ENCODE data around the gene NKTR.

GRCh38 chr3:42672515-42672914 lies 72.0 kb downstream of the NKTR start:
- TF ChIP-seq RAD51 (IDR thresholded peaks at IDR 0.05; ENCODE audit: borderline replicate concordance, low read depth) (no peak), PURB (CRISPR knock-in tag; IDR thresholded peaks at IDR 0.05; ENCODE audit: low read depth) (no peak), POLR3A (IDR thresholded peaks at IDR 0.05; ENCODE audit: borderline replicate concordance, extremely low read depth, insufficient read depth, insufficient read length) (no peak), SRF (CRISPR knock-in tag; IDR thresholded peaks at IDR 0.05) (no peak), ZBTB2 (IDR thresholded peaks at IDR 0.05) (no peak), CTCF (IDR thresholded peaks at IDR 0.05 in 2 of 3, conservative IDR thresholded peaks at IDR 0.05 in 1 of 3; ENCODE audit: insufficient read depth in 2 of 3, low read depth in 1 of 3, low read length in 3 of 3) (no peak), POLR2A (conservative IDR thresholded peaks at IDR 0.05) (no peak), NR1H2 (CRISPR knock-in tag; IDR thresholded peaks at IDR 0.05) (no peak), ZNF316 (IDR thresholded peaks at IDR 0.05) (no peak), FOSL1 (tag; conservative IDR thresholded peaks at IDR 0.05) (no peak)
- TF ChIP-seq, protein P1, sequence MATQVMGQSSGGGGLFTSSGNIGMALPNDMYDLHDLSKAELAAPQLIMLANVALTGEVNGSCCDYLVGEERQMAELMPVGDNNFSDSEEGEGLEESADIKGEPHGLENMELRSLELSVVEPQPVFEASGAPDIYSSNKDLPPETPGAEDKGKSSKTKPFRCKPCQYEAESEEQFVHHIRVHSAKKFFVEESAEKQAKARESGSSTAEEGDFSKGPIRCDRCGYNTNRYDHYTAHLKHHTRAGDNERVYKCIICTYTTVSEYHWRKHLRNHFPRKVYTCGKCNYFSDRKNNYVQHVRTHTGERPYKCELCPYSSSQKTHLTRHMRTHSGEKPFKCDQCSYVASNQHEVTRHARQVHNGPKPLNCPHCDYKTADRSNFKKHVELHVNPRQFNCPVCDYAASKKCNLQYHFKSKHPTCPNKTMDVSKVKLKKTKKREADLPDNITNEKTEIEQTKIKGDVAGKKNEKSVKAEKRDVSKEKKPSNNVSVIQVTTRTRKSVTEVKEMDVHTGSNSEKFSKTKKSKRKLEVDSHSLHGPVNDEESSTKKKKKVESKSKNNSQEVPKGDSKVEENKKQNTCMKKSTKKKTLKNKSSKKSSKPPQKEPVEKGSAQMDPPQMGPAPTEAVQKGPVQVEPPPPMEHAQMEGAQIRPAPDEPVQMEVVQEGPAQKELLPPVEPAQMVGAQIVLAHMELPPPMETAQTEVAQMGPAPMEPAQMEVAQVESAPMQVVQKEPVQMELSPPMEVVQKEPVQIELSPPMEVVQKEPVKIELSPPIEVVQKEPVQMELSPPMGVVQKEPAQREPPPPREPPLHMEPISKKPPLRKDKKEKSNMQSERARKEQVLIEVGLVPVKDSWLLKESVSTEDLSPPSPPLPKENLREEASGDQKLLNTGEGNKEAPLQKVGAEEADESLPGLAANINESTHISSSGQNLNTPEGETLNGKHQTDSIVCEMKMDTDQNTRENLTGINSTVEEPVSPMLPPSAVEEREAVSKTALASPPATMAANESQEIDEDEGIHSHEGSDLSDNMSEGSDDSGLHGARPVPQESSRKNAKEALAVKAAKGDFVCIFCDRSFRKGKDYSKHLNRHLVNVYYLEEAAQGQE (IDR thresholded peaks at IDR 0.05; ENCODE audit: borderline replicate concordance): no peak
- TF ChIP-seq, protein P1 (CRISPR knock-in tag; IDR thresholded peaks at IDR 0.05; ENCODE audit: low read depth): no peak
- TF ChIP-seq, protein P2, sequence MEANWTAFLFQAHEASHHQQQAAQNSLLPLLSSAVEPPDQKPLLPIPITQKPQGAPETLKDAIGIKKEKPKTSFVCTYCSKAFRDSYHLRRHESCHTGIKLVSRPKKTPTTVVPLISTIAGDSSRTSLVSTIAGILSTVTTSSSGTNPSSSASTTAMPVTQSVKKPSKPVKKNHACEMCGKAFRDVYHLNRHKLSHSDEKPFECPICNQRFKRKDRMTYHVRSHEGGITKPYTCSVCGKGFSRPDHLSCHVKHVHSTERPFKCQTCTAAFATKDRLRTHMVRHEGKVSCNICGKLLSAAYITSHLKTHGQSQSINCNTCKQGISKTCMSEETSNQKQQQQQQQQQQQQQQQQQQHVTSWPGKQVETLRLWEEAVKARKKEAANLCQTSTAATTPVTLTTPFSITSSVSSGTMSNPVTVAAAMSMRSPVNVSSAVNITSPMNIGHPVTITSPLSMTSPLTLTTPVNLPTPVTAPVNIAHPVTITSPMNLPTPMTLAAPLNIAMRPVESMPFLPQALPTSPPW (CRISPR knock-in tag; IDR thresholded peaks at IDR 0.05): no peak
- TF ChIP-seq, protein P3, sequence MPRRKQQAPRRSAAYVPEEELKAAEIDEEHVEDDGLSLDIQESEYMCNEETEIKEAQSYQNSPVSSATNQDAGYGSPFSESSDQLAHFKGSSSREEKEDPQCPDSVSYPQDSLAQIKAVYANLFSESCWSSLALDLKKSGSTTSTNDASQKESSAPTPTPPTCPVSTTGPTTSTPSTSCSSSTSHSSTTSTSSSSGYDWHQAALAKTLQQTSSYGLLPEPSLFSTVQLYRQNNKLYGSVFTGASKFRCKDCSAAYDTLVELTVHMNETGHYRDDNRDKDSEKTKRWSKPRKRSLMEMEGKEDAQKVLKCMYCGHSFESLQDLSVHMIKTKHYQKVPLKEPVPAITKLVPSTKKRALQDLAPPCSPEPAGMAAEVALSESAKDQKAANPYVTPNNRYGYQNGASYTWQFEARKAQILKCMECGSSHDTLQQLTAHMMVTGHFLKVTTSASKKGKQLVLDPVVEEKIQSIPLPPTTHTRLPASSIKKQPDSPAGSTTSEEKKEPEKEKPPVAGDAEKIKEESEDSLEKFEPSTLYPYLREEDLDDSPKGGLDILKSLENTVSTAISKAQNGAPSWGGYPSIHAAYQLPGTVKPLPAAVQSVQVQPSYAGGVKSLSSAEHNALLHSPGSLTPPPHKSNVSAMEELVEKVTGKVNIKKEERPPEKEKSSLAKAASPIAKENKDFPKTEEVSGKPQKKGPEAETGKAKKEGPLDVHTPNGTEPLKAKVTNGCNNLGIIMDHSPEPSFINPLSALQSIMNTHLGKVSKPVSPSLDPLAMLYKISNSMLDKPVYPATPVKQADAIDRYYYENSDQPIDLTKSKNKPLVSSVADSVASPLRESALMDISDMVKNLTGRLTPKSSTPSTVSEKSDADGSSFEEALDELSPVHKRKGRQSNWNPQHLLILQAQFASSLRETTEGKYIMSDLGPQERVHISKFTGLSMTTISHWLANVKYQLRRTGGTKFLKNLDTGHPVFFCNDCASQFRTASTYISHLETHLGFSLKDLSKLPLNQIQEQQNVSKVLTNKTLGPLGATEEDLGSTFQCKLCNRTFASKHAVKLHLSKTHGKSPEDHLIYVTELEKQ (CRISPR knock-in tag; IDR thresholded peaks at IDR 0.05): no peak

All from K562 (cell line).